ENCODE measurements around the gene CHRND.

CHRND gene

DNA sequence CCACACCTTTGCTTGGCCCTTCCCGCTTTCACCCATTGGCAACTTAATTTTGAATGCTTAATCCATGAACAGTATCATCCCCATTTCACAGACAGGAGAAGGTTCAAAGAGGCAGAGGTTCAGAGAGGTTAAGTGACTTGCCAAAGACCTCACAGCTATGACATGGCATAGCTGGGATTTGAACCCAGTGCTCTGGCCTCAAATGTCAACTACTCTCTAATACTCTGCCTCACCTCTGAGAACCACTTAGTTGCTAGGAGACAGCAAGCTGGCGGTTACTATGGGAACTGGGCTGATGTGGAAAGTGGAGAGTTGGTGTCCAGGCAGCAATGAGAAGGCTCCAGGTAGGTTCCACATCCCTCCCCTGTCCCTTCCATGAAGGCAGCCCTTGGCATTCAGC, 21.5 kb upstream of the CHRND start:
- Histone ChIP-seq H3K9me3 (ENCODE audit: control insufficient read depth, low read length) (no peaks in the 10 kb centered on the region), H3K4me1 (no peaks in the 10 kb centered on the region), H3K4me3 (ENCODE audit: low read depth, low read length) (no peak overlapping the region), H3K36me3 (ENCODE audit: control insufficient read depth, insufficient read depth, low read length) (no peaks in the 10 kb centered on the region), H3K27ac (no peak overlapping the region), H3K4me2 (ENCODE audit: low read length) (no peak overlapping the region), H2AFZ (no peak overlapping the region), H3K79me2 (no peaks in the 10 kb centered on the region), H3K9ac (no peak overlapping the region), H3K27me3 (ENCODE audit: control insufficient read depth, insufficient read depth, low read length) (no peaks in the 10 kb centered on the region)
- TF ChIP-seq, protein P1, sequence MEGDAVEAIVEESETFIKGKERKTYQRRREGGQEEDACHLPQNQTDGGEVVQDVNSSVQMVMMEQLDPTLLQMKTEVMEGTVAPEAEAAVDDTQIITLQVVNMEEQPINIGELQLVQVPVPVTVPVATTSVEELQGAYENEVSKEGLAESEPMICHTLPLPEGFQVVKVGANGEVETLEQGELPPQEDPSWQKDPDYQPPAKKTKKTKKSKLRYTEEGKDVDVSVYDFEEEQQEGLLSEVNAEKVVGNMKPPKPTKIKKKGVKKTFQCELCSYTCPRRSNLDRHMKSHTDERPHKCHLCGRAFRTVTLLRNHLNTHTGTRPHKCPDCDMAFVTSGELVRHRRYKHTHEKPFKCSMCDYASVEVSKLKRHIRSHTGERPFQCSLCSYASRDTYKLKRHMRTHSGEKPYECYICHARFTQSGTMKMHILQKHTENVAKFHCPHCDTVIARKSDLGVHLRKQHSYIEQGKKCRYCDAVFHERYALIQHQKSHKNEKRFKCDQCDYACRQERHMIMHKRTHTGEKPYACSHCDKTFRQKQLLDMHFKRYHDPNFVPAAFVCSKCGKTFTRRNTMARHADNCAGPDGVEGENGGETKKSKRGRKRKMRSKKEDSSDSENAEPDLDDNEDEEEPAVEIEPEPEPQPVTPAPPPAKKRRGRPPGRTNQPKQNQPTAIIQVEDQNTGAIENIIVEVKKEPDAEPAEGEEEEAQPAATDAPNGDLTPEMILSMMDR (IDR thresholded peaks at IDR 0.05) = no peak

DNA sequence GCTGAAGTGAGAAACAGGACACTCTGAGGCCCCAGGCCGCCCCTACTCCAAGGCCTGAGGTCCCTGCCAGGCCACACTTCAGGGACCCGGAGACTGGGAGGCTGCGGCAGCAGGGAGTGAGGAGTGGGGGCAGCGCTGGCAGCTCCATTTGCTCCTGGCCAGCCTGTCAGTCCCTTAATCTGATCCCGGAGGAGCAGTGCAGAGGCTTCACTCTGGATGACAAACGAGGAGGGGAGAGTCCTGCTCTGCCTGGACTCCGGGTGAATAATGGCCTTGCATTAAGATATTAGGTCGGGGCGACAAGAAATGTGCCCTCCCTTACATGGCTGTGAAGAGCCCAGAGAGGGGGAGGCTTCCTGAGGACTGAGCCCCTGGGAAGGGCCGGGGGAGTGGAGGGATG, 20.1 kb upstream of the CHRND start:
- H3K79me2 ChIP-seq = no peaks in the 10 kb centered on the region
- H3K27me3 ChIP-seq (ENCODE audit: control insufficient read depth, insufficient read depth, low read length) = no peaks in the 10 kb centered on the region
- no peak overlapping the region for H2AFZ ChIP-seq
- H3K9ac ChIP-seq = no peak overlapping the region
- H3K4me3 ChIP-seq (ENCODE audit: low read depth, low read length) = no peak overlapping the region
- H3K9me3 ChIP-seq (ENCODE audit: control insufficient read depth, low read length) = no peaks in the 10 kb centered on the region
- H3K4me2 ChIP-seq (ENCODE audit: low read length) = no peak overlapping the region
- H3K27ac ChIP-seq = no peak overlapping the region
- H3K36me3 ChIP-seq (ENCODE audit: control insufficient read depth, insufficient read depth, low read length) = no peaks in the 10 kb centered on the region
- TF ChIP-seq, protein P1 (IDR thresholded peaks at IDR 0.05) = no peak
- no peaks in the 10 kb centered on the region for H3K4me1 ChIP-seq

DNA sequence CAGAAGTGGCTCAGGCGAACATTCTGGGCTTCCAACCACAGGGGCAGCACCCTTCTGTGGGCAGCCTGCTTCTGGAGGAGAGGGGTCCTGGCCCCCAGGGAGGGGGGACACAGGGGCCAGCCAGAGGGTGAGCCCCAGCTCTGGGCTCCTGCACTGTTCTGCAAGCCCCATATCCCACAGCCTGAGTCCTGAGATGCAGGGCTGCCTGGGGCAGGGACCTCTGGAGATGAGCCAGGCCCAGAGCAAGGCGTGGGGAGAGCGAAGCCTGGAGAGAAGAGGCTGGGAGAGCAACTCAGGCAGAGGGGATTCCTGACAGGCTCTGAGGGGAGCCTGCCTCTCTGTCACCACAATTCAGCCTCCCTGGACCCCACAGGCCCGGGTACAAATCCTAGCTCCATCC, 19.3 kb upstream of the CHRND start:
- no peaks in the 10 kb centered on the region for H3K9me3 ChIP-seq (ENCODE audit: control insufficient read depth, low read length)
- no peak overlapping the region for H3K9ac ChIP-seq
- H3K27me3 ChIP-seq (ENCODE audit: control insufficient read depth, insufficient read depth, low read length) = no peaks in the 10 kb centered on the region
- no peak overlapping the region for H3K27ac ChIP-seq
- no peaks in the 10 kb centered on the region for H3K79me2 ChIP-seq
- TF ChIP-seq, protein P1 (IDR thresholded peaks at IDR 0.05) = no peak
- H3K36me3 ChIP-seq (ENCODE audit: control insufficient read depth, insufficient read depth, low read length) = no peaks in the 10 kb centered on the region
- no peaks in the 10 kb centered on the region for H3K4me1 ChIP-seq
- H3K4me3 ChIP-seq (ENCODE audit: low read depth, low read length) = no peak overlapping the region
- no peak overlapping the region for H3K4me2 ChIP-seq (ENCODE audit: low read length)
- H2AFZ ChIP-seq = no peak overlapping the region

DNA sequence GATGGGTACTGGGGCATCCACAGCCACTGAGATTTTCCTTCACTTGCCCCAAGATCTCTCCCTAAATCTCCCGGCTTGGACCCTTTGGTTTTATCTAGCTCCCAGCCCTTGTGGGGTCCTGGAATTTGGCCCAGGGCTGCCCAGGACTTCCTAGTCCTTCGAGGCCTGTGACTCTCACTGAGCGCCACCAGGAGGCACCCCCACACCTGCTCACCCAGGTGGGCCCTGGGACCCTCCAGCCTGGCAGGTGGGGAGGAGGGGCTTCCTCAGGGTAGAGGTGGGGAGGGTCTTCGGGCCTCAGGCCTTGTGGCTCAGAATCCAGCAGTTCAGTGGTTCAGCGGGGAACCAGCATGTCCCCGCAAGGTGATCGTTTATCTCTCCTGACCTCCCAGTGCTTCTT, 17.7 kb upstream of the CHRND start:
- no peaks in the 10 kb centered on the region for H3K9me3 ChIP-seq (ENCODE audit: control insufficient read depth, low read length)
- no peak overlapping the region for H3K27ac ChIP-seq
- no peak overlapping the region for H2AFZ ChIP-seq
- TF ChIP-seq, protein P1 (IDR thresholded peaks at IDR 0.05) = no peak
- no peaks in the 10 kb centered on the region for H3K79me2 ChIP-seq
- H3K4me1 ChIP-seq = no peaks in the 10 kb centered on the region
- H3K4me2 ChIP-seq (ENCODE audit: low read length) = no peak overlapping the region
- no peak overlapping the region for H3K9ac ChIP-seq
- H3K27me3 ChIP-seq (ENCODE audit: control insufficient read depth, insufficient read depth, low read length) = no peaks in the 10 kb centered on the region
- H3K36me3 ChIP-seq (ENCODE audit: control insufficient read depth, insufficient read depth, low read length) = no peaks in the 10 kb centered on the region
- no peak overlapping the region for H3K4me3 ChIP-seq (ENCODE audit: low read depth, low read length)

DNA sequence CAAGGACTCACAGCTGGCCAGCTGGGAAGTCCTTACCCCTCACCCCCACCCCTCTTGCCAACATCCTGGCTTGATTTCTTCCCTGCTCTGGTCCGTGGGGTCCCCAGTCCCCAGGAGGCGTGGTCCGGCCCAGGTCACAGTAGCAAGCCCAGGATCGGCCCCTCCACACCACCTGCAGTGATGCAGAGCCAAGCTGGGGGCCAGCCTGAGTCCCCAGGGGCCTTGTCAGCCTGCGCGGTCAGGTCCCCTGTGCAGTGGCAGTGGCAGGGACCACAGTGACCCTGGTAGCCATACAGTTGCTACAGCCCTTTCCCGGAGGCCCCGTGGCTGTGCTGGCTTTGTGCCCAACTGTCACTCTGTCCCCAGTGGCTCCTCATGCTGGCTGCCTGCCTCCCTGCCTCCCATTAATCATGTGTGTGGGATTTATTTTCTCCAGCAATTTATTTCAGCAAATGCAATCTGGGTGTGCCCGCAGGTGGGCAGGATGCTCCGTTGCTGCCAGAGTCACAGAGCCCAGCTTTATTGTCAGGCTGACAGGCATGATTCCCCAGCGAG, 14.5 kb upstream of the CHRND start:
- Histone ChIP-seq H3K27ac (no peak overlapping the region), H3K4me2 (ENCODE audit: low read length) (no peak overlapping the region), H3K36me3 (ENCODE audit: control insufficient read depth, insufficient read depth, low read length) (no peaks in the 10 kb centered on the region), H3K4me1 (no peaks in the 10 kb centered on the region), H3K9me3 (ENCODE audit: control insufficient read depth, low read length) (no peaks in the 10 kb centered on the region), H3K79me2 (no peaks in the 10 kb centered on the region), H2AFZ (no peak overlapping the region), H3K27me3 (ENCODE audit: control insufficient read depth, insufficient read depth, low read length) (no peaks in the 10 kb centered on the region), H3K9ac (no peak overlapping the region), H3K4me3 (ENCODE audit: low read depth, low read length) (no peak overlapping the region)
- TF ChIP-seq, protein P1 (IDR thresholded peaks at IDR 0.05) = no peak

Measured in parathyroid adenoma (tissue), 2 donors.